NB4 (cell line): ENCODE measurements around the gene FBXO15.

ENCODE experiments used
- CTCF ChIP-seq: IDR thresholded peaks from one replicate; pipeline ENCODE4 v1.5.1; 2012; ENCODE audit warnings: low read depth, low read length
- MAX ChIP-seq: IDR thresholded peaks from 2 replicates; pipeline ENCODE4 v1.6.1; 2011; ENCODE audit warnings: low read depth, low read length
- POLR2A ChIP-seq: IDR thresholded peaks from 2 replicates; pipeline ENCODE4 v1.6.1; 2011; ENCODE audit warnings: mild to moderate bottlenecking; ENCODE audit not compliant: insufficient read length; ENCODE audit errors: extremely low read depth

- no peak for TF ChIP-seq CTCF
- TF ChIP-seq POLR2A: no peak
- TF ChIP-seq MAX: no peak
Observed at GRCh38 chr18:74173434-74173750, 25.8 kb upstream of the FBXO15 start.
